HepG2 (cell line): Measurements from ENCODE around the gene TMEM61.

ENCODE experiments used
- LCORL ChIP-seq, 2 experiments: fragments of 450-650 bp in 1 of 2; sonication (generic) in 1 of 2; formaldehyde crosslinking in 1 of 2; IDR thresholded peaks; 2 replicates each; pipeline versions ENCODE4 v1.5.0 to v1.6.1; 2017 to 2020; ENCODE audit warnings: antibody characterized with exemption in 1 of 2, missing genetic modification reagents in 1 of 2
- POLR2A ChIP-seq, 2 experiments: IDR thresholded peaks; 2 replicates each; pipeline ENCODE4 v1.6.1; 2011; ENCODE audit warnings: low read depth in 2 of 2, low read length in 2 of 2, mild to moderate bottlenecking in 1 of 2, moderate library complexity in 1 of 2; ENCODE audit not compliant: insufficient read depth in 1 of 2
- TF ChIP-seq, protein P1 (sequence below): sonication (generic); formaldehyde crosslinking; IDR thresholded peaks from 2 replicates; pipeline ENCODE4 v1.4.0; 2020; ENCODE audit warnings: mild to moderate bottlenecking, missing genetic modification reagents, borderline replicate concordance
- TF ChIP-seq, protein P2 (sequence below): sonication (generic); formaldehyde crosslinking; IDR thresholded peaks from 2 replicates; pipeline ENCODE4 v1.4.0; 2020; ENCODE audit warnings: missing genetic modification reagents

DNA sequence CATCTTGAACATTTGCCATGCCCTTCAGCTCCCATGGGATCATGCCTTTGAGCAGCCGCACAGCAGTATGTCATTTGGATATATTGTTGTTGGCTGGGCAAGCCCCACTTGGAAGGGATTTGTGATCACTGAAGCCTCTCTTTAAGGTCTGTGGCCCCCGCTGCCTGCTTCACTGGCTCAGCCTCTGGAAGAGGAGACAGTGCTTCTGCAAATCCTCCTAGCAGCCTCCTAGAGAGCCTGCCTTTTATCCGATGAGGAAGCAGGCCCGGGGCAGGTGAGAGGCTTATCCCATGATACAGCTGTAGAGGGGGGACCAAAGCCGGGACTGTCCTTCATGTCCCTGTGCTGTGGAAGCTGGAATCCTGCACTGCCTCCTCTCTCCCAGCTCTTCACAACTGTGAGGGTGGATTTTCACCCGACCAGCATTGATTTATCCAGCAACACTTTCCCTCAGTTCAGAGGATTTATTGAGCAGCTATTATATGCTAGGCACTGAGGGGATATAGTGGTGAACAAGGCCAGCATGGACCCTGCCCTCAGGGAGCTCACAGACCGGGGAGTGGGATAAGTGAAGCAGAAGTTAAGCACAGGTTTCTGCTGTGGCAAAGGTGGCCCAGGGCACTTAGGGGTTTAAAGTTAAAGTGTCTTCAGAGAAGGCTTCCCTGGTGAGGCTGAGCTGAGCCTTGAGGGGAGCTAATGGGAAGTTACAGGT lies 3.9 kb downstream of the TMEM61 start:
- TF ChIP-seq, protein P1, sequence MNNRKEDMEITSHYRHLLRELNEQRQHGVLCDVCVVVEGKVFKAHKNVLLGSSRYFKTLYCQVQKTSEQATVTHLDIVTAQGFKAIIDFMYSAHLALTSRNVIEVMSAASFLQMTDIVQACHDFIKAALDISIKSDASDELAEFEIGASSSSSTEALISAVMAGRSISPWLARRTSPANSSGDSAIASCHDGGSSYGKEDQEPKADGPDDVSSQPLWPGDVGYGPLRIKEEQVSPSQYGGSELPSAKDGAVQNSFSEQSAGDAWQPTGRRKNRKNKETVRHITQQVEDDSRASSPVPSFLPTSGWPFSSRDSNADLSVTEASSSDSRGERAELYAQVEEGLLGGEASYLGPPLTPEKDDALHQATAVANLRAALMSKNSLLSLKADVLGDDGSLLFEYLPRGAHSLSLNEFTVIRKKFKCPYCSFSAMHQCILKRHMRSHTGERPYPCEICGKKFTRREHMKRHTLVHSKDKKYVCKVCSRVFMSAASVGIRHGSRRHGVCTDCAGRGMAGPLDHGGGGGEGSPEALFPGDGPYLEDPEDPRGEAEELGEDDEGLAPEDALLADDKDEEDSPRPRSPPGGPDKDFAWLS (CRISPR knock-in tag), result no peak
- TF ChIP-seq POLR2A (IDR thresholded peaks at IDR 0.05; ENCODE audit: insufficient read depth in 1 of 2, low read depth in 2 of 2, low read length in 2 of 2), result no peak
- TF ChIP-seq LCORL (IDR thresholded peaks at IDR 0.05), result no peak
- TF ChIP-seq LCORL (CRISPR knock-in tag; IDR thresholded peaks at IDR 0.05), result no peak
- TF ChIP-seq, protein P2, sequence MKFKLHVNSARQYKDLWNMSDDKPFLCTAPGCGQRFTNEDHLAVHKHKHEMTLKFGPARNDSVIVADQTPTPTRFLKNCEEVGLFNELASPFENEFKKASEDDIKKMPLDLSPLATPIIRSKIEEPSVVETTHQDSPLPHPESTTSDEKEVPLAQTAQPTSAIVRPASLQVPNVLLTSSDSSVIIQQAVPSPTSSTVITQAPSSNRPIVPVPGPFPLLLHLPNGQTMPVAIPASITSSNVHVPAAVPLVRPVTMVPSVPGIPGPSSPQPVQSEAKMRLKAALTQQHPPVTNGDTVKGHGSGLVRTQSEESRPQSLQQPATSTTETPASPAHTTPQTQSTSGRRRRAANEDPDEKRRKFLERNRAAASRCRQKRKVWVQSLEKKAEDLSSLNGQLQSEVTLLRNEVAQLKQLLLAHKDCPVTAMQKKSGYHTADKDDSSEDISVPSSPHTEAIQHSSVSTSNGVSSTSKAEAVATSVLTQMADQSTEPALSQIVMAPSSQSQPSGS (CRISPR knock-in tag), result no peak
